Measurements from ENCODE around the gene ATP10B. TPM values are rescaled to one million over a fixed set of nuclear protein-coding genes. Genes with fewer than 3 reads are reported as not detected.

ATP10B gene
- total RNA-seq, 1 experiment from 2014 or later = not detected

- no TSS peak for BruUV-seq (replicated peaks)
- in situ Hi-C loops (cut with HindIII; ENCODE audit: low pct_unique_long_range_greater_than_20kb, low sequenced_read_pairs) (no loop called here), intact Hi-C loops (cut with micrococcal nuclease; ENCODE audit: unreplicated experiment) (no loop called here)
- CTCF ChIA-PET = no interaction called here
- no peaks in the 10 kb centered on the region for H3K27me3 ChIP-seq (ENCODE audit: control insufficient read depth, insufficient read depth, low read length)
- TF ChIP-seq SIN3A (IDR thresholded peaks at IDR 0.05; ENCODE audit: borderline replicate concordance, insufficient read depth, low read depth, low read length) (no peak), TCF7L2 (IDR thresholded peaks at IDR 0.05; ENCODE audit: low read depth, low read length) (no peak), REST (IDR thresholded peaks at IDR 0.05; ENCODE audit: insufficient read depth in 1 of 2, low read depth in 2 of 2, low read length in 1 of 2) (no peak), POLR2AphosphoS5 (IDR thresholded peaks at IDR 0.05; ENCODE audit: low read depth, low read length) (no peak)
- TF ChIP-seq, protein P1, sequence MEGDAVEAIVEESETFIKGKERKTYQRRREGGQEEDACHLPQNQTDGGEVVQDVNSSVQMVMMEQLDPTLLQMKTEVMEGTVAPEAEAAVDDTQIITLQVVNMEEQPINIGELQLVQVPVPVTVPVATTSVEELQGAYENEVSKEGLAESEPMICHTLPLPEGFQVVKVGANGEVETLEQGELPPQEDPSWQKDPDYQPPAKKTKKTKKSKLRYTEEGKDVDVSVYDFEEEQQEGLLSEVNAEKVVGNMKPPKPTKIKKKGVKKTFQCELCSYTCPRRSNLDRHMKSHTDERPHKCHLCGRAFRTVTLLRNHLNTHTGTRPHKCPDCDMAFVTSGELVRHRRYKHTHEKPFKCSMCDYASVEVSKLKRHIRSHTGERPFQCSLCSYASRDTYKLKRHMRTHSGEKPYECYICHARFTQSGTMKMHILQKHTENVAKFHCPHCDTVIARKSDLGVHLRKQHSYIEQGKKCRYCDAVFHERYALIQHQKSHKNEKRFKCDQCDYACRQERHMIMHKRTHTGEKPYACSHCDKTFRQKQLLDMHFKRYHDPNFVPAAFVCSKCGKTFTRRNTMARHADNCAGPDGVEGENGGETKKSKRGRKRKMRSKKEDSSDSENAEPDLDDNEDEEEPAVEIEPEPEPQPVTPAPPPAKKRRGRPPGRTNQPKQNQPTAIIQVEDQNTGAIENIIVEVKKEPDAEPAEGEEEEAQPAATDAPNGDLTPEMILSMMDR (IDR thresholded peaks at IDR 0.05) = no peak
- no peaks in the 10 kb centered on the region for H3K4me1 ChIP-seq (ENCODE audit: control insufficient read depth, insufficient read depth, low read length)
- H3K4me3 ChIP-seq (ENCODE audit: low read depth in 2 of 2, low read length in 2 of 2) = no peak overlapping the region
- H3K9me3 ChIP-seq (ENCODE audit: control insufficient read depth, insufficient read depth, low read depth, low read length) = no peaks in the 10 kb centered on the region
- no peak overlapping the region for H3K27ac ChIP-seq (ENCODE audit: low read length)
- ATAC-seq = no peak
- H3K36me3 ChIP-seq (ENCODE audit: control insufficient read depth, insufficient read depth, low read length) = no peaks in the 10 kb centered on the region
- DNase-seq (ENCODE audit: low read depth, low spot score) = no peak
- POLR2A ChIA-PET = no interaction called here
Observed at GRCh38 chr5:160640406-160640805, 211.6 kb downstream of the ATP10B start.

- no peak overlapping the region for H3K27ac ChIP-seq (ENCODE audit: low read length)
- TF ChIP-seq REST (IDR thresholded peaks at IDR 0.05; ENCODE audit: insufficient read depth in 1 of 2, low read depth in 2 of 2, low read length in 1 of 2) (no peak), TCF7L2 (IDR thresholded peaks at IDR 0.05; ENCODE audit: low read depth, low read length) (no peak), SIN3A (IDR thresholded peaks at IDR 0.05; ENCODE audit: borderline replicate concordance, insufficient read depth, low read depth, low read length) (no peak), POLR2AphosphoS5 (IDR thresholded peaks at IDR 0.05; ENCODE audit: low read depth, low read length) (no peak)
- TF ChIP-seq, protein P1 (IDR thresholded peaks at IDR 0.05) = no peak
- H3K36me3 ChIP-seq (ENCODE audit: control insufficient read depth, insufficient read depth, low read length) = no peaks in the 10 kb centered on the region
- no peaks in the 10 kb centered on the region for H3K9me3 ChIP-seq (ENCODE audit: control insufficient read depth, insufficient read depth, low read depth, low read length)
- no TSS peak for BruUV-seq (replicated peaks)
- ChIA-PET CTCF (no interaction called here), POLR2A (no interaction called here)
- H3K27me3 ChIP-seq (ENCODE audit: control insufficient read depth, insufficient read depth, low read length) = no peaks in the 10 kb centered on the region
- ATAC-seq (no peak), DNase-seq (ENCODE audit: low read depth, low spot score) (no peak)
- in situ Hi-C loops (cut with HindIII; ENCODE audit: low pct_unique_long_range_greater_than_20kb, low sequenced_read_pairs) (no loop called here), intact Hi-C loops (cut with micrococcal nuclease; ENCODE audit: unreplicated experiment) (no loop called here)
- no peak overlapping the region for H3K4me3 ChIP-seq (ENCODE audit: low read depth in 2 of 2, low read length in 2 of 2)
- H3K4me1 ChIP-seq (ENCODE audit: control insufficient read depth, insufficient read depth, low read length) = no peaks in the 10 kb centered on the region
Observed at GRCh38 chr5:160638161-160638742, 213.8 kb downstream of the ATP10B start.
